GM18498 (cell line): Measurements from ENCODE around the gene EHBP1.

Experiments
- ATAC-seq: cut with Tn5 transposase; IDR thresholded peaks from one replicate; pipeline ENCODE4 v1.9.1; 2021; ENCODE audit warnings: mild to moderate bottlenecking, moderate library complexity; ENCODE audit not compliant: unreplicated experiment

EHBP1 gene

DNA sequence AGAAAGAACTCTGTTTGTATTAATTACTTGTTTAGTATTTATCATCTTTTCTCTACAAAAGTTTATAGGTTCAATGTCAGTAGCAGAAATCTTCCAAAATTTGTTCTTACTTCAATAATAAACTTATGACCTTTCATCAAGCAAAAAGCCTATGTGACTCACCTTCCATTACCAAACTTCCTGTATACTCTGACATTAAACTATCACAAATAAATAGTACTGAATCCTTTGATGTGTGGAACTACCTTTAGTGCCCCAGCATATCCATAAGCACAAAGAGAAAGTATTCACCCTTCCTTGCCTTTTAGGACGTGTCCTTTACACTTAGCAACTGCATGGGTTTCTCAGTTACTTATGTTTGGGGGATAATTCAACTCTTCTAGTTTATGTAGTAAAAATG lies 166.0 kb downstream of the EHBP1 start:
- ATAC-seq = no peak

DNA sequence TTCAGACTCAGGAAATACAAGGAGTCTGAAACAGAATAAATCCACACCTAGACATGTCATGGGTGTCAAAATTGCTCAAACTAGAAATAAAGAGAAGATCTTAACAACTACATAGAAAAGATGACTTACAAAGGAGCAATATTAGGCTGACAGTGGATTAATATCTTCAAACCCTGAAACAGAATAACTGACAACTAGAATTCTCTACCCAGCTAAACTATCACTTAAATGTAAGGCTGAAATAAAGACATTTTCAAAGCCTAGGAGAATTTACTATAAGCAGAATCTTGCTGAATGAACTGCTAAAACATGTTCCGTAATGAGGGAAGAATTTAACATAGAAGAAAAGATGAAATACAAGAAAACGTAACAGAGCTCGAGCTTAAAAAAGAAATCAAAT lies 168.1 kb downstream of the EHBP1 start:
- ATAC-seq = no peak

DNA sequence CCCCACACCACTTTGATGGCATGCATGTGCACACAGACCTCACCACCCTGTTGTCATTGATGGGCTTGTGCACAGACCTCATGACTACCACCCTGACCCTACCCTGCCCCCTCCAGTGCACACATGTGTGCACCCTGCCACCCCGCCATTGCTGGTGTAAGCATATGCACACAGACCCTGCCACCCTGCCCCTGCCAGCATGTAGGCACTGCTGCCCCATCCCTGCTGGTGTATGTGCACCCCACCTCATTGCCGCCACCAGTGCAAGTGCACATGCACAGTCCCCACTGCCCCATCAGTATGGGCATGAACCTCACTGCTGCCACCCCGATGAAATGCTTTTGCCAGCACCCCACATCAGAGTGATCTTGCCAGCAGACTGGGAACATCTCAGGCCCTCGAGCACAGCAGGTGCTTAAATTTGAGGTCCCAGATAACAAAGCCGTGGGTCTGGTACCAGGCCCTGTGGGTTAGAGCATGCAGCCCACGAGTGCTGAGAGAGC lies 169.4 kb downstream of the EHBP1 start:
- no peak for ATAC-seq

DNA sequence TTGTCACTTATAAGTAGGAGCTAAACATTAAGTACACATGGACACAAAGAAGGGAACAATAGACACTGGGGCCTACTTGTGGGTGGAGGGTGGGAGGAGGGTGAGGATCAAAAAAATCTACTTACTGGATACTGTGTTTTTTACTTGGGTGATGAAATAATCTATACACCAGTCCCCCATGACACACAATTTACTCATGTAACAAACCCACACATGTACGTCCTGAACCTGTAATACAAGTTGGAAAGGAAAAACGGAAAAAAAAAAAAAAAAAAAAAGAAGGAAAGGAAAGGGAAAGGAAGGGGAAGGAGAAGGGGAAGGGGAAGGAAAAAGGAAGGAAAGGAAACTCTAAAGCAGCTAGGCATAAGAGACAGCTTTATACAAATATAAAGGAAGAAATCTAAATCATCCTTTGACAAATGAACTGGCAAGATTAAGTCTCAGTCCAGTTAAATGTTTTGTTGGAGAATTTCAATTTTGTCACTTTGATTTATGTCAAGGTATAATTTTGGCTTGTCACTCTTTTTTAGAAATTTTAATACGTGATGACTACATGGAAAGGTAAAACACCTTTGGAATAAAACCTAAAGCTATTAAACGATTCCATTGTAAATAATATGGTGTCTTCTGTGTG lies 175.8 kb downstream of the EHBP1 start:
- ATAC-seq = no peak

DNA sequence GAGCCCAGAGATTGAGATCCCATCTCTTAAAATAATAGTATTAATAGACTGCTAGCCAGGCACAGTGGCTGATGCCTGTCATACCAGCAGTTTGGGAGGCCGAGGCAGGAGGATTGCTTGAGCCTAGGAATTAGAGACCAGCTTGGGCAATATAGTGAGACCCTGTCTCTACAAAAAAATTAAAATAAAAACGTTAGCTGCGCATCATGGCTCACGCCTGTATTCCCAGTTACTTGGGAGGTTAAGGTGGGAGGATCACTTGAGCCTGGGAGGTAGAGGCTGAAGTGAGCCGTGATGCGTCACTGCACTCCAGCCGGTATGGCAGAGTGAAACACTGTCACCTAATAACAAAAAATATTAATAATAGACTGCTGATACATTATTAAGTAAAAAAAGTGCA lies 178.1 kb downstream of the EHBP1 start:
- ATAC-seq = no peak

DNA sequence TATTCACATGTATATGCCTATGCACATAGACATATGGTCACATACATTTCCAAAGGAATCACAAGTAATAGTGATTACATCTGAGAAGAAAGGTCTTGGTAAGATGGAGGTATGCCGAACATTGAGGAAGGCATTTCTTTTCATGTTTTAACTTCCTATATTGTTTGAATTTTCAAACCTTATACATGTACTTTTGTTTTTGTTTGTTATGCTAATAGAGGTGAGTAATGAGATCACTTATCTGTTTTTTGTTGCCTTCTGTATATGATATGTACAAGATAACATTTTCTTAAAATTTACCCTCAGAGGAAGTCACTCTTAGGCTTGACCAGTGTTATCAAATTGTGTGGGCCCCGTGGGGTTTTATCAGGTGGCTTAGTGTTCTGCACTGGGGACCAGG lies 178.6 kb downstream of the EHBP1 start:
- no peak for ATAC-seq

DNA sequence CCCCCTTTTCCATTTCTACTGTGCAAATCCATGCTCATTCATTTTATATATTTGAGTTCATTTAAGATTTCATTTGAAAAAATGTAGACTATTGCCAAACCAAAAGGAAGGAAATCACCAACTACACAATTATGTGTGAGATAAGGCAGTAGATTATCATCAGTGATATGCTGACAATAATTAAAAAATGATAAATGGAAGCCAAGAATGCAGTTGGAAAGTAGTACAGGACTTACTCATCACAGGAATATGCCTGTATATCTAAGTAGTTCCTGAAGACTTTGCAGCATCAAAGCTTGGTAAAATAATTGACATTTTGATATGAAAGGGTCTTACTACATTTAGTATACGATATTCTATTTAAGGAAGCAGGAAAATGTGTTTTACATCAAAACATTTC lies 179.0 kb downstream of the EHBP1 start:
- ATAC-seq = no peak

GRCh38 chr2:62894966-62895631 lies 189.6 kb downstream of the EHBP1 start:
- no peak for ATAC-seq

GRCh38 chr2:62895632-62896009 lies 190.1 kb downstream of the EHBP1 start:
- no peak for ATAC-seq

GRCh38 chr2:62897187-62897827 lies 191.8 kb downstream of the EHBP1 start:
- ATAC-seq = no peak

DNA sequence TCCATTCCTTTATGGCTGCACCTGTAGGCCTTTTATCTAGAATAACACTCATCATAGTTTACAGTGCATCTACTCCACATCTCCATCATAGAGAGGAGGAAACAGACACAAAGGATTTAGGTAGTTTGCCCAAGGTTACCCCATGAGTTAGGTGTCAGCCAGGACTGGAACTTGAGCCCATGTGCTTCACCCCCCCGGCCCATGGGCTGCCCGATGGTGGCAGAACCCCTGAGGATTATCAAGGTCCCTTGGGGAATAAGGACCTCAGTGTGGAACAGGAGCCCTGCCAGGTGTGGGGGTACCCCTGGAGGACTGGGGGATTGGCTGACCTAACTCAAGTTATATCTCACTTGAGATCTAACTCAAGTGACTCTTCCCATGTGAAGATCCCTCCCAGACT lies 198.8 kb downstream of the EHBP1 start:
- ATAC-seq = no peak

DNA sequence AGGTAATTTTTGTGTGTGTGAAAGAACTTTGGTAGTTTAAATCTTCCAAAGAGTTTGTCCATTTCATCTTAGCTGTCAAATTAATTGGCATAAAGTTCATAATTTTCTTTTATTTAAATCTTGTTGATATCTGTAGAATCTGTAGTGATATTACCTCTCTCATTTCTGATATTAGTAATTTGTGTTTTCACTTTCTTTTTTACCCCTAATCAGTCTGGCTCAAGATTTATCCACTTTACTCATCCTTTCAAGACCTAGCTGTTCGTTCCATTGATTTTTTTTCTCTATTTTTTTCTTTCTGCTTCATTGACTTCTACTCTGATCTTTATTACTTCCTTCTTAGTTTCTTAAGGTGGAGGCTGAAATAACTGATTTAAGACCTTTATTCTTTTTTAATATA lies 202.6 kb downstream of the EHBP1 start:
- ATAC-seq = no peak

DNA sequence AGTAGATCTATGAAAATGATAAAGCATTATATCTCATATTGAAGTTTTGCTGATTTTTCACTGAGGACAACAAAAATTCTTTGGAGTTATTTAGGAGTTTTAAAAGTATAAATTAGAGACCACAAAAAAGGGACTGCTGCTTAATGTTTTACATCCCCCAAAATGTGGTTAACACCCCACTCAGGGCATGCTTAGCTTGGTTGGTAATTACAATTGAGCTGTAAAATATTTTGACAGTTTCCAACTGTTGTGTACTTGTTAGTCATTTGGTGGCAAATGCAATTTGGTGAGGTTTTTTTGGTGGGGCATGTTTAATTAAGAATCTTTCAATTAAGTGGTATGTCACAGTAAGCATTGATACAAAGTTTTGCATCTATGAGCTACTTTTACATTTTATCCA lies 207.8 kb downstream of the EHBP1 start:
- no peak for ATAC-seq

DNA sequence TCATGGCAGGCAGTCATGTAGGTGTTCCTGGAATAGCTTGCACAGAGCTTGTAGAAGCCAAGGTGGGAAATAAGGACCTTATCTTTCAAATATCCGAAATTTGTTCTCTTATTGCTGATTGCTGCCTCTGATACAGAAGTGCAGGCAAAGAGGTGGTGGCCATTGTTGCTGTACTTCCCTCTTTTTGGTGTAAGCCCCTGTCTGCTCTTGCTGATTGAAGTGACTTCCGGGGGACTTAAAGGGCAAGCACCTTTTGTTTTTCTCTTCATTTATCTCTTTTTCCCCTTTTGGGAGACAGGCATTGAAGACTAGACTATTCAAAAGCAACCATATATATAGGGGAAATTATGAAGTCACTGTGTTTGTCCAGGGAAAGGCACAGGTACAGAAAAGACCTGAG lies 213.5 kb downstream of the EHBP1 start:
- no peak for ATAC-seq

- no peak for ATAC-seq
These were observed 214.6 kb downstream of the EHBP1 start for GRCh38 chr2:62920070-62920469.

DNA sequence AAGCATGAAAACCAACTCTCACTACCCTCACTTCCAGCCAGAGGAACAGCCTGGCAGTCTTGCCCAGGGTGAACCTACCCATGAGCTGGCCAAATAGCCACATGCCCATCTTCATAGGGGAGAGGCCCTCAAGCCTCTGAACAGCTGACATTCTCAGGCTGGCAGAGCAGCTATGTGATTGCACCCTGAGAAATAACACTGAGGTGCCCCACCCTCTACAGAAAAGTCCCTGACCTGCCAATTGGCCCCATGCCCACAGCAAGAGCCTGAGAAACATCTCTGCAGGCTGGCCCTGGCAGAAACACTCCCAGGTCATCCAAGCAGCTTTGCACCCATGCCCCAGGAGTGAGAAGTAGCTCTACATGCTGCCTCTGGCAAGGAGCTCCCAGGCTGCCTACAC lies 217.7 kb downstream of the EHBP1 start:
- ATAC-seq = no peak

GRCh38 chr2:62923881-62924280 lies 218.4 kb downstream of the EHBP1 start:
- ATAC-seq = no peak

DNA sequence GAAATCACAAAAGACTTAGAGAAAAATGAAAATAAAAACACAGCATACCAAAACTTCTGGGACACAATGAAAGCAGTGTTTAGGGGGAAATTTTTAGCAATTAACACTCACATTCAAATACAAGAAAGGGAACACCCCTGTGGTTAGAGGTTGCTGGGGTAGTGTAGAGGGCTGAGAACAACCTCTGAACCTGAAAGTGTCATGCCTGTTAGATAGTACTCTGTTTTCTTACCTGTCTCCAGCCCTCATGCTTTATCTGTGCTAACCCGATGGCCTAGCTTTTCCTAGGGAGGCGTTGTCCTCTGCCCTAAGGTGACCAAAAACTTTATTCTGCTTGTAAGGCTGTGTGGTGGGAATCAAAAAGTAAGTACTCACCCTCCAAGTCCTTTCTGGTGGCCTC lies 222.5 kb downstream of the EHBP1 start:
- no peak for ATAC-seq

- ATAC-seq = no peak
These were observed 226.0 kb downstream of the EHBP1 start for GRCh38 chr2:62931536-62931935.

DNA sequence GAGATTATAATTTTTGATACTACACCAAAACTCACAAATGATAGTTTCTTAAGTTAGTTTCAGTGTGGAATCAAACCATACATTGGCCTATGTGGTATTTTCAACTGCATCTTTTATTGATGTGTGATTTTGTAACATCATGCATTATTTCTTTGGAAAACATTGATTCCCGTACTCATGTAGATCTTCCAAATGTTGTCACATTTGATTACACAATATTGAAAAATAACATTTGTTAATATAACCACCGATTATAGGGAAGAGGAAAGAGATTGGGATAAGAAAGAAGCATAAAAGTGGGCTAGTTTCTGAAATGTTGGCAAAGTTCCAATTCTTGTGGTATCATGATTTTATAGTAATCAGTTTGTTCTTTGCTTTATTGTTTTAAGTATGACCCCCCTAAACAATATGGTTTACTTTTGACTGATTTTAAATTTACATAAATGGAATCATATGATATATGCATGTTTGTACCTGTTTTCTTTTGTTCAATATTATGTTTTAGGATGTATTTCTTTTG lies 227.9 kb downstream of the EHBP1 start:
- ATAC-seq = no peak

DNA sequence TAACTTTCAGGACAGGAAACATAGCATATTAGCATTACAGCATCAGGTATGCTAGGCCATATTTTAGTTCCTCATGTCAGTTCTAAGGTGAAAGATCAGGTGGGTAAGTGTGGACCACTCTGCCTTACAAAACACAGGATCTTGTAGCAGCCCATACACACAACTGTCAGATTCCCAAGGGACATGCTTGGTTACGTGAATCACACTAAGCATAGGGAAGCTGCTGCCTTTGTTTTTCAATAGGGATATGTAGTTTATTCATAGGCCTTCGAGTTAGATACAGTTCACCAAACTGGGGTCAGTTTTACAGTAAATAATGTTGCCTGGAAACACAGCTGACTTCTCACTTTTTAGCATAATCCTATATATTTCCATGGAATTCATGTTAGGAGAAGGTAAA lies 229.0 kb downstream of the EHBP1 start:
- ATAC-seq = no peak

DNA sequence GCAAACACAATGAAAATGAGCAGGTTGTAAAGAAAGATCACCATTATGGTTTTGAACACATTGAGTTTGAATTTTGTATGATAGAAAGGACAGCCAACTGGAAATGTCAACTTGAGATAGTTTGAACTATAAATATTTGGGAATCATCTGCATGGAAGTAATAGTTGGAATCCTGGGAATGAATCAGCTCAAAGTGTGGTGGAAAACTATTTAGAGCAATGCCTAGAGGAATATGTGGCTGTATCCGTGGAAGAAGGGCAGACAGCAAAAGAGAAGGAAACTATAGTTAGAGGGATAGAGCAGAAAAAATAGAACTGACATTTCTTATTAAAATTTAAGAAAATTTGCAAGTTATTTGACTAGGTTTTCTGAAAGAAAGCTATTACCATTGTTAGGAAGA lies 232.6 kb downstream of the EHBP1 start:
- ATAC-seq = no peak
